GM10248 (cell line): Measurements from ENCODE around the gene MAPK8IP2.

Experiments
- CTCF ChIA-PET: fragments of 300-600 bp; sonication (Branson Sonifier 250); formaldehyde crosslinking; extraction: SDS; loops from one replicate; lab custom pipeline; 2021; ENCODE audit warnings: antibody characterized with exemption; lab: Yijun Ruan, JAX
- POLR2A ChIA-PET: fragments of 350-650 bp; sonication (Branson Sonifier 250); formaldehyde crosslinking; extraction: SDS; loops from one replicate; lab custom pipeline; 2020; ENCODE audit warnings: antibody characterized with exemption; lab: Yijun Ruan, JAX
- DNase-seq: peaks from one replicate; pipeline ENCODE4 v3.0.0; 2012; ENCODE audit errors: extremely low spot score
- TF ChIP-seq, protein P1 (sequence below): IDR thresholded peaks from 2 replicates; pipeline ENCODE4 v1.5.1; 2012; ENCODE audit warnings: mild to moderate bottlenecking, low read depth; ENCODE audit errors: extremely low read depth, missing control alignments, control extremely low read depth

MAPK8IP2 gene

GRCh38 chr22:50574383-50574755 is 26.2 kb upstream of the MAPK8IP2 start:
- ChIA-PET POLR2A (no interaction called here), CTCF (interaction anchor here (1.1 to 5.6 kb wide), 5 partner anchors 9 to 66 kb away, joined by 3 to 43 read pairs (median 4); partner anchors contain the start of genes LMF2, NCAPH2 and SYCE3)
- DNase-seq, result no peak
- TF ChIP-seq, protein P1, sequence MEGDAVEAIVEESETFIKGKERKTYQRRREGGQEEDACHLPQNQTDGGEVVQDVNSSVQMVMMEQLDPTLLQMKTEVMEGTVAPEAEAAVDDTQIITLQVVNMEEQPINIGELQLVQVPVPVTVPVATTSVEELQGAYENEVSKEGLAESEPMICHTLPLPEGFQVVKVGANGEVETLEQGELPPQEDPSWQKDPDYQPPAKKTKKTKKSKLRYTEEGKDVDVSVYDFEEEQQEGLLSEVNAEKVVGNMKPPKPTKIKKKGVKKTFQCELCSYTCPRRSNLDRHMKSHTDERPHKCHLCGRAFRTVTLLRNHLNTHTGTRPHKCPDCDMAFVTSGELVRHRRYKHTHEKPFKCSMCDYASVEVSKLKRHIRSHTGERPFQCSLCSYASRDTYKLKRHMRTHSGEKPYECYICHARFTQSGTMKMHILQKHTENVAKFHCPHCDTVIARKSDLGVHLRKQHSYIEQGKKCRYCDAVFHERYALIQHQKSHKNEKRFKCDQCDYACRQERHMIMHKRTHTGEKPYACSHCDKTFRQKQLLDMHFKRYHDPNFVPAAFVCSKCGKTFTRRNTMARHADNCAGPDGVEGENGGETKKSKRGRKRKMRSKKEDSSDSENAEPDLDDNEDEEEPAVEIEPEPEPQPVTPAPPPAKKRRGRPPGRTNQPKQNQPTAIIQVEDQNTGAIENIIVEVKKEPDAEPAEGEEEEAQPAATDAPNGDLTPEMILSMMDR, result no peak

- TF ChIP-seq, protein P1, result no peak
- ChIA-PET CTCF (interaction anchor here (0.9 to 5.6 kb wide), 7 partner anchors 10 to 67 kb away, joined by 3 to 43 read pairs (median 4); partner anchors contain the start of genes LMF2, NCAPH2, SCO2 and SYCE3), POLR2A (no interaction called here)
- no peak for DNase-seq
These were observed 25.1 kb upstream of the MAPK8IP2 start for GRCh38 chr22:50575426-50575941.

DNA sequence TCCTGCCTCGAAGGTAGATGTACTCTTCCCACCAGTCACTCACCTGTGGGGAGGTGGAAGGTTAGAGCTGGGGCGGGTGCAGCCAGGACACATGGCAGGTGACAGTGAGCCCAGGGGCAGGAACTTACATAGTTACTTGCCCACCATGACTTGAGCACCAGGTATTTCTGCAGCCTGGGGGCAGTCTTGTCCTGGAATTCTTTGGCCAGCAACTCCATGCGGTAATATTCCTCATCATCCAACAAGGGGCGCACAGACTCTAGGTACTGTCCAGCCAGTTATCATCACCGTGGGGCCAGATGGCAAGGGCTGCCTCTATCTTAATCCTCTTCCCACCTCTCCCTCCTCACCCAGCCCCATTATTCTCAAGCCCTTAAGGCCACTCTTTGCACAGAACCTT is 24.5 kb upstream of the MAPK8IP2 start:
- ChIA-PET CTCF (interaction anchor here (0.9 to 5.6 kb wide), 5 partner anchors 10 to 115 kb away, joined by 3 to 43 read pairs (median 4); partner anchors contain the start of genes SCO2 and SYCE3), POLR2A (no interaction called here)
- DNase-seq, result no peak
- TF ChIP-seq, protein P1, result no peak

GRCh38 chr22:50576806-50577696 is 23.5 kb upstream of the MAPK8IP2 start:
- no peak for DNase-seq
- ChIA-PET CTCF (interaction anchor here (1.7 to 5.6 kb wide), 2 partner anchors 13 to 114 kb away, joined by 4 to 43 read pairs; partner anchors contain the start of gene SYCE3), POLR2A (no interaction called here)
- TF ChIP-seq, protein P1, result no peak

- no peak for DNase-seq
- ChIA-PET POLR2A (no interaction called here), CTCF (interaction anchor here (1.2 to 5.6 kb wide), 3 partner anchors 12 to 113 kb away, joined by 3 to 43 read pairs (median 4); partner anchors contain the start of gene SYCE3)
- TF ChIP-seq, protein P1, result no peak
These were observed 23.0 kb upstream of the MAPK8IP2 start for GRCh38 chr22:50577697-50577986.

- CTCF ChIA-PET, result interaction anchor here (1.2 to 5.6 kb wide), 2 partner anchors 12 to 15 kb away, joined by 3 to 43 read pairs; partner anchors contain the start of gene SYCE3
- TF ChIP-seq, protein P1, result no peak
- DNase-seq, result no peak
- POLR2A ChIA-PET, result interaction anchor here (0.5 kb wide), 2 partner anchors 15 to 255 kb away, joined by 3 to 4 read pairs; partner anchors contain the start of gene SYCE3
These were observed 22.4 kb upstream of the MAPK8IP2 start, which contains the start of gene CPT1B for GRCh38 chr22:50577987-50578775. TSS of gene CPT1B (minus strand) at chr22:50578427. CDS start at chr22:50577915, 512 bp downstream.
